Omental fat pad (tissue), 4 donors: ENCODE data around the gene NKX1-1. TPM values are rescaled to one million over a fixed set of nuclear protein-coding genes. Genes with fewer than 3 reads are reported as not detected.

ENCODE experiments used
- ATAC-seq: fragments of 150-250 bp; one replicate; pipeline ENCODE4 v1.9.1; 2016; ENCODE audit warnings: mild to moderate bottlenecking, moderate library complexity; ENCODE audit not compliant: low FRiP score
- DNase-seq: peaks from one replicate; pipeline ENCODE4 v3.0.0-alpha.2; 2019; ENCODE audit warnings: low spot score
- CTCF ChIP-seq, 3 donors: fragments of 450-650 bp; IDR thresholded peaks; one replicate each; pipeline ENCODE4 v1.5.1; 2016 to 2017; ENCODE audit warnings: antibody characterized with exemption in 3 of 3, mild to moderate bottlenecking in 3 of 3, moderate library complexity in 2 of 3
- total RNA-seq, 4 donors: library from RNA; depleted of rRNA; stranded (reverse); fragments of >200 nt; gene quantifications; one replicate each; pipeline ENCODE4 v1.1.0, GENCODE V29; 2016

NKX1-1 gene
- total RNA-seq, 4 donors from 2014 or later, result not detected

DNA sequence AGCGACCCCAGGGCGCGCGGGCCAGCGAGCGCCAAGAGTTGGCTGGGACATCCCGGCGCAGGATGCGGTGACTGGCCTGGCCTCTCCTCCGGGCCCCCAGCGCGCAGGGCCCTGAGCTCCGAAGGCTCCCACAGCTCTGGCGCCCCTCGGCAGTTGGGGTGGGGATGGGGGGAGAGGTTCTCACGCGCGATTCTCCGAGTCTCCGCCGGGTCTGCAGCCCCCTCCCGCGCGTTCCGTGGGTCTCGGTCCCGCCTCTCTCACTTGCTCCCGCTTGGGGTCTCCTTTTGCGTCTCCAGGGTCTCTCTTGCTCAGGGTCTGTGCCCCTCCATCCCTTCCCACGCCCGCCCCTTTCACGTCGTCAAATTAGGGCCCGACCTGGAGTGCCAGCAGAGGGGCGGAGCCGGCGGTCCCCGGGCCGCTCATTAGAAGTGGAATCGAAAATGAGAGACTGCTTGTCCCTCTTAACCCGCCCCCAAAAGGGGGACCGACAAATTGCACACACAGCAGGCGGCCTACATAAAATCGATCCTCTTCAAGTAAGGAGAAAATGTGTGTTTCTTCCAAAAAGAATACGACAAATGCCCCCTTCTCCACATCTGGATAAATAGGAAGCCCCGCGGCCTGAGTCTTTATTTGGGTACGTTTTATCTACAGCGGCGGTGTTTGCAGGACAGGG lies 877 bp upstream of the NKX1-1 start:
- no peak for ATAC-seq
- no peak for TF ChIP-seq CTCF (IDR thresholded peaks at IDR 0.05)
- no peak for DNase-seq

GRCh38 chr4:1405636-1406393 lies 427 bp downstream of the NKX1-1 start:
- no peak for TF ChIP-seq CTCF (IDR thresholded peaks at IDR 0.05)
- ATAC-seq (no peak), DNase-seq (no peak)

DNA sequence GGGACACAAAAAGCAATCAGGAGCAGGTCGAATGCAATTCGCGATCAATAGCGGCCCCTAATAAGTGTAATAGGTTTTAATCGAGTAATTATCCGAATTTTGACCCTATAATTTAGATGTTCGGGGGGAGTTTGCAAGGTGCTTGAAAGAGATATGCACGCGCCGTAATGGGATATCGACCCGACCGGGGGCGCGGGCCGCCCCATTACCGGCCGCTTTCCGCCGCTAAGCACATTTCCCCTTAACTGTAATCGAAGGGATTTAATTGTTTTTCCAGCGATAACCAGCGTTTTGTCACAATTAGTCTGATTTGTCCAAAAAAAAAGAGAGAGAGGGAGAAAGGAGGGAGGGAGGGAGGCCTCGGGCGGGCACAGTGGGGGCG lies 997 bp downstream of the NKX1-1 start:
- no peak for ATAC-seq
- no peak for TF ChIP-seq CTCF (IDR thresholded peaks at IDR 0.05)
- no peak for DNase-seq

GRCh38 chr4:1404573-1405253 lies 1.5 kb downstream of the NKX1-1 start:
- ATAC-seq, result no peak
- DNase-seq, result no peak
- TF ChIP-seq CTCF (IDR thresholded peaks at IDR 0.05), result no peak

GRCh38 chr4:1403591-1404572 lies 2.4 kb downstream of the NKX1-1 start:
- DNase-seq (no peak), ATAC-seq (no peak)

More at GRCh38 chr4:1403591-1404572, 2.4 kb downstream of the NKX1-1 start:
- no peak for TF ChIP-seq CTCF (IDR thresholded peaks at IDR 0.05)
